Measurements from ENCODE around the gene CLEC20A.

CLEC20A gene

GRCh38 chr1:178500091-178500770, 3.5 kb upstream of the CLEC20A start:
- DNase-seq = no peak

- no peak for DNase-seq
Observed at GRCh38 chr1:178498896-178499675, 2.3 kb upstream of the CLEC20A start.

- DNase-seq = no peak
Observed at GRCh38 chr1:178497903-178498478, 1.2 kb upstream of the CLEC20A start.

- DNase-seq = no peak
Observed at GRCh38 chr1:178495741-178496409, 889 bp downstream of the CLEC20A start.

GRCh38 chr1:178495158-178495557, 1.6 kb downstream of the CLEC20A start:
- DNase-seq = no peak

GRCh38 chr1:178494569-178494971, 2.2 kb downstream of the CLEC20A start:
- DNase-seq = no peak

- DNase-seq = no peak
Observed at GRCh38 chr1:178493301-178493741, 3.4 kb downstream of the CLEC20A start.

GRCh38 chr1:178492341-178492740, 4.4 kb downstream of the CLEC20A start:
- DNase-seq = no peak

GRCh38 chr1:178491721-178492120, 5.0 kb downstream of the CLEC20A start:
- DNase-seq = no peak

GRCh38 chr1:178490967-178491366, 5.8 kb downstream of the CLEC20A start:
- DNase-seq = no peak

GRCh38 chr1:178490136-178490535, 6.6 kb downstream of the CLEC20A start:
- no peak for DNase-seq

GRCh38 chr1:178489399-178489798, 7.4 kb downstream of the CLEC20A start:
- DNase-seq = no peak

- DNase-seq = no peak
Observed at GRCh38 chr1:178488393-178488792, 8.4 kb downstream of the CLEC20A start.

- DNase-seq = no peak
Observed at GRCh38 chr1:178487070-178487615, 9.6 kb downstream of the CLEC20A start.

- no peak for DNase-seq
Observed at GRCh38 chr1:178486100-178487069, 10.4 kb downstream of the CLEC20A start.

- DNase-seq = peak in 1 of 51 donors; percentile 21
Observed at GRCh38 chr1:178485541-178485981, 11.2 kb downstream of the CLEC20A start.

- peak in 1 of 51 donors; percentile 20 for DNase-seq
Observed at GRCh38 chr1:178484698-178485225, 12.0 kb downstream of the CLEC20A start.

GRCh38 chr1:178483251-178483957, 13.4 kb downstream of the CLEC20A start:
- DNase-seq = no peak

GRCh38 chr1:178477841-178478240, 18.9 kb downstream of the CLEC20A start:
- DNase-seq = no peak

Measured in hypothalamus (tissue), 51 donors.